Choroid plexus epithelial cell (primary cell): ENCODE data around the gene ZNF175.

Source experiments
- DNase-seq: peaks from one replicate; pipeline ENCODE4 v3.0.0-alpha.2; 2010; ENCODE audit warnings: low read depth
- H3K4me3 ChIP-seq: 2 replicates; pipeline ENCODE4 v1.5.1; 2011; ENCODE audit warnings: low read depth, mild to moderate bottlenecking, control low read depth, low read length, moderate library complexity
- CTCF ChIP-seq: conservative IDR thresholded peaks from 2 replicates; pipeline ENCODE4 v1.5.1; 2011; ENCODE audit warnings: low read depth, mild to moderate bottlenecking, control low read depth, inconsistent platforms, low read length, moderate library complexity

The ZNF175 gene

GRCh38 chr19:51595190-51596175 lies 24.4 kb downstream of the ZNF175 start:
- no peak overlapping the region for H3K4me3 ChIP-seq
- TF ChIP-seq CTCF: no peak

GRCh38 chr19:51598159-51598915 lies 27.3 kb downstream of the ZNF175 start:
- no peak for TF ChIP-seq CTCF
- no peak for DNase-seq
- H3K4me3 ChIP-seq: no peak overlapping the region

More at GRCh38 chr19:51595190-51596175, 24.4 kb downstream of the ZNF175 start:
- DNase-seq: no peak

GRCh38 chr19:51599084-51599483 lies 28.0 kb downstream of the ZNF175 start:
- DNase-seq: no peak
- no peak overlapping the region for H3K4me3 ChIP-seq
- TF ChIP-seq CTCF: no peak

GRCh38 chr19:51600940-51601580 lies 30.0 kb downstream of the ZNF175 start:
- no peak for TF ChIP-seq CTCF
- DNase-seq: no peak
- H3K4me3 ChIP-seq: no peak overlapping the region

DNA sequence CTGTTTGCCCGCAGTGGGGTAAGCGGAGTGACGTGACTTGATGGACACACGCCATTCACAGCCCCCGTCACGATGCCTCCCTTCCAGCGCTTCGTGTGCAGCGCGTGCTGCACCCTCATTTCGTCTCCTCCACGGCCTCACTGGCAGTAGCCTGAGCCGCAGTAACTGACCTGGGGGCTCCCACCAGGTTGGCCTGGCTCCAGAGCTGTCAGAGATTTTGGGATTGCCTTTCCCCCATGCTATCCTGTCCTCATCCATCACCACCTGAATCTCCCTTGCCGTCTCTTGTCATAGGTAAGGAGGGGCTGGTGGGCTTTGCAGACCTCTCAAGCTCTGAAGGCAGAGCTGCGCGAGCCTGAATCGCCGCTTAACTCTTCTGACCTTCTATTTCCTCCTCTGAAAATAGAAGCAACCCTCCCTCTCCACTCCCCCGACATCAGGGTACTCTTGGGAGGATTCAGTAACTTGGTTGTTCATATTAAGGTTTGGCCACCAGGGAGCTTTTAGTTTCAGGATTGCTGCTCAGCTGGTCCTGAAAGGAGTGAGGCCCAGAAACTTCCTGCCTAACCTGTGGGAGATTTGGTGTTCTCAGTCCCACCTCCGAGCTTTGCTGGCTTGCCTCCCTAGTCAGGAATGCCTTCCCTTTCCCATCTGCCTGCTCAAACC lies 31.2 kb downstream of the ZNF175 start:
- H3K4me3 ChIP-seq: no peak overlapping the region
- no peak for DNase-seq
- TF ChIP-seq CTCF: no peak

DNA sequence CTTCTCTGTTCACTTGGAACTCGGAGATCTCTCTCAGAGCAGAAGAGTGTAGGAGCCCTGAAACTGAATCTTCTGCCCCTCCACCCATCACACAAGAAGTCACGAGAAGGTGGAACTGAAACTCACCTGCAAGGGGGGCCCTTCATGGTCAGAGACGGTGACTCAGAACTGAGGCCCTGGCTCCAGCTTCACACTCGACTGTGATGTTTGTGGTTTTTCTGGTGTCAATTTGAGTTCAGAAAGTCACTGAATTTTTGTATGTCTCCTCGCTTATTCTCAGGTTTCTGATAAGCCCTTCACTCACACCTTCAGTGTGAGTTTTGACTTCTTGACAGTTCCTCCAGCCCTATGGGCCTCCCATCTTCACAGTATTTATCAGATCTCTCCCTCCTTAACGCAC lies 36.0 kb downstream of the ZNF175 start:
- no peak for DNase-seq
- no peak for TF ChIP-seq CTCF
- no peak overlapping the region for H3K4me3 ChIP-seq
